ENCODE measurements around the gene CPTP. TPM values are rescaled to one million over a fixed set of nuclear protein-coding genes. Genes with fewer than 3 reads are reported as not detected.

CPTP gene
- total and polyA plus RNA-seq, 2 of the 13 experiments (the other 11 are each of a cell fraction or from before 2014, with no cell fraction given) = 5.5 to 9.3 TPM

DNA sequence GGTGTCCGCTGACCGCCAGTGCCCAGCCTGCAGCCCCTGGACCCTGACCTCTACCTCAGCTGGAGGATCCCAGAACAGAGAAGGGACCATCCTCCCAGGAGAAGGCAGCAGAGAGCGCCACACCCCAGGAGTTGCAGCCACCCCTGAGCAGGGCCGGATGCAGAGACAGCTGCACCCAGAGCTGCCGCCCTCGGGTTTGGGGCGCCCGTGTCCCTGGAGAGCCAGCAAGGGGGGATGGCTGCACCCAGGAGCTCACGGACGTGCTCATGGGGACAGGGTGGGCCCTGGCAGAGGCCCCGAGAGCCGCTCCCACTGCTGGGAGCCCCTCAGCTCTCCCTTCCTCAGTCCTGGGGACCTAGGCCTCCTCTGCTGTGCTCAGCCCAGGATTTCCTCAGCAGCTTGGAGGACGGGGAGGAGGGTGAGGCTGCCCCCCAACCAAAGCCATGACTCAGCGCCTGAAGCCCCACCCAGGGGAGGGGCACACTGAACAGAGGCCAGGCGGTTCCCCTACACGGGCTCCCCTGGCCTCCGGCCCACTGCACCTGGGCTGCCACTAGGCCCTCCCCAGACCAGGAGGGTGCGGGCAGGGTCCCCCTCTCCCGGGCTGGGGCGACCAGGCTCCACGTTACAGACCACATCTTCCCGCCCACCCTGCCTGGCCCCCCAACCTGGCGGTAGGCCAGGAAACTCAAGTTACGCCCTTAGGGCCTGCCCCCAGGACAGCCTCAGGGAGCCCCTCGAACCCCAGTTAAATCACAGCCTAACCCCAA, 19.1 kb upstream of the CPTP start (continued):
- TF ChIP-seq SIN3B (IDR thresholded peaks at IDR 0.05; ENCODE audit: low read length) (no peak), ZNF773 (CRISPR knock-in tag; IDR thresholded peaks at IDR 0.05; ENCODE audit: borderline replicate concordance) (no peak), ZNF382 (CRISPR knock-in tag; IDR thresholded peaks at IDR 0.05; ENCODE audit: borderline replicate concordance) (no peak), KLF15 (CRISPR knock-in tag; IDR thresholded peaks at IDR 0.05; ENCODE audit: borderline replicate concordance) (no peak), ZNF564 (CRISPR knock-in tag; IDR thresholded peaks at IDR 0.05) (no peak; the same call in 1 of the 2 replicates), BRCA1 (CRISPR knock-in tag; IDR thresholded peaks at IDR 0.05) (no peak; the same call in 1 of the 2 replicates), DMAP1 (CRISPR knock-in tag; IDR thresholded peaks at IDR 0.05) (0 out of 2 replicates have a peak, but pooled peaks have one; percentile 14), SMAD1 (CRISPR knock-in tag; IDR thresholded peaks at IDR 0.05; ENCODE audit: borderline replicate concordance, low read depth) (no peak), ZNF234 (CRISPR knock-in tag; conservative IDR thresholded peaks at IDR 0.05) (no peak), PLRG1 (conservative IDR thresholded peaks at IDR 0.05) (no peak), ZNF460 (CRISPR knock-in tag; IDR thresholded peaks at IDR 0.05; ENCODE audit: borderline replicate concordance) (no peak), ZNF674 (CRISPR knock-in tag; IDR thresholded peaks at IDR 0.05; ENCODE audit: low read depth) (no peak), PHF5A (CRISPR knock-in tag; IDR thresholded peaks at IDR 0.05; ENCODE audit: low read depth, unreplicated experiment) (no peak)
- TF ChIP-seq, protein P1, sequence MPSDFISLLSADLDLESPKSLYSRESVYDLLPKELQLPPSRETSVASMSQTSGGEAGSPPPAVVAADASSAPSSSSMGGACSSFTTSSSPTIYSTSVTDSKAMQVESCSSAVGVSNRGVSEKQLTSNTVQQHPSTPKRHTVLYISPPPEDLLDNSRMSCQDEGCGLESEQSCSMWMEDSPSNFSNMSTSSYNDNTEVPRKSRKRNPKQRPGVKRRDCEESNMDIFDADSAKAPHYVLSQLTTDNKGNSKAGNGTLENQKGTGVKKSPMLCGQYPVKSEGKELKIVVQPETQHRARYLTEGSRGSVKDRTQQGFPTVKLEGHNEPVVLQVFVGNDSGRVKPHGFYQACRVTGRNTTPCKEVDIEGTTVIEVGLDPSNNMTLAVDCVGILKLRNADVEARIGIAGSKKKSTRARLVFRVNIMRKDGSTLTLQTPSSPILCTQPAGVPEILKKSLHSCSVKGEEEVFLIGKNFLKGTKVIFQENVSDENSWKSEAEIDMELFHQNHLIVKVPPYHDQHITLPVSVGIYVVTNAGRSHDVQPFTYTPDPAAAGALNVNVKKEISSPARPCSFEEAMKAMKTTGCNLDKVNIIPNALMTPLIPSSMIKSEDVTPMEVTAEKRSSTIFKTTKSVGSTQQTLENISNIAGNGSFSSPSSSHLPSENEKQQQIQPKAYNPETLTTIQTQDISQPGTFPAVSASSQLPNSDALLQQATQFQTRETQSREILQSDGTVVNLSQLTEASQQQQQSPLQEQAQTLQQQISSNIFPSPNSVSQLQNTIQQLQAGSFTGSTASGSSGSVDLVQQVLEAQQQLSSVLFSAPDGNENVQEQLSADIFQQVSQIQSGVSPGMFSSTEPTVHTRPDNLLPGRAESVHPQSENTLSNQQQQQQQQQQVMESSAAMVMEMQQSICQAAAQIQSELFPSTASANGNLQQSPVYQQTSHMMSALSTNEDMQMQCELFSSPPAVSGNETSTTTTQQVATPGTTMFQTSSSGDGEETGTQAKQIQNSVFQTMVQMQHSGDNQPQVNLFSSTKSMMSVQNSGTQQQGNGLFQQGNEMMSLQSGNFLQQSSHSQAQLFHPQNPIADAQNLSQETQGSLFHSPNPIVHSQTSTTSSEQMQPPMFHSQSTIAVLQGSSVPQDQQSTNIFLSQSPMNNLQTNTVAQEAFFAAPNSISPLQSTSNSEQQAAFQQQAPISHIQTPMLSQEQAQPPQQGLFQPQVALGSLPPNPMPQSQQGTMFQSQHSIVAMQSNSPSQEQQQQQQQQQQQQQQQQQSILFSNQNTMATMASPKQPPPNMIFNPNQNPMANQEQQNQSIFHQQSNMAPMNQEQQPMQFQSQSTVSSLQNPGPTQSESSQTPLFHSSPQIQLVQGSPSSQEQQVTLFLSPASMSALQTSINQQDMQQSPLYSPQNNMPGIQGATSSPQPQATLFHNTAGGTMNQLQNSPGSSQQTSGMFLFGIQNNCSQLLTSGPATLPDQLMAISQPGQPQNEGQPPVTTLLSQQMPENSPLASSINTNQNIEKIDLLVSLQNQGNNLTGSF (CRISPR knock-in tag; IDR thresholded peaks at IDR 0.05) = no peak
- TF ChIP-seq, protein P2, sequence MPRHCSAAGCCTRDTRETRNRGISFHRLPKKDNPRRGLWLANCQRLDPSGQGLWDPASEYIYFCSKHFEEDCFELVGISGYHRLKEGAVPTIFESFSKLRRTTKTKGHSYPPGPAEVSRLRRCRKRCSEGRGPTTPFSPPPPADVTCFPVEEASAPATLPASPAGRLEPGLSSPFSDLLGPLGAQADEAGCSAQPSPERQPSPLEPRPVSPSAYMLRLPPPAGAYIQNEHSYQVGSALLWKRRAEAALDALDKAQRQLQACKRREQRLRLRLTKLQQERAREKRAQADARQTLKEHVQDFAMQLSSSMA (CRISPR knock-in tag; IDR thresholded peaks at IDR 0.05) = no peak
- TF ChIP-seq, protein P3, sequence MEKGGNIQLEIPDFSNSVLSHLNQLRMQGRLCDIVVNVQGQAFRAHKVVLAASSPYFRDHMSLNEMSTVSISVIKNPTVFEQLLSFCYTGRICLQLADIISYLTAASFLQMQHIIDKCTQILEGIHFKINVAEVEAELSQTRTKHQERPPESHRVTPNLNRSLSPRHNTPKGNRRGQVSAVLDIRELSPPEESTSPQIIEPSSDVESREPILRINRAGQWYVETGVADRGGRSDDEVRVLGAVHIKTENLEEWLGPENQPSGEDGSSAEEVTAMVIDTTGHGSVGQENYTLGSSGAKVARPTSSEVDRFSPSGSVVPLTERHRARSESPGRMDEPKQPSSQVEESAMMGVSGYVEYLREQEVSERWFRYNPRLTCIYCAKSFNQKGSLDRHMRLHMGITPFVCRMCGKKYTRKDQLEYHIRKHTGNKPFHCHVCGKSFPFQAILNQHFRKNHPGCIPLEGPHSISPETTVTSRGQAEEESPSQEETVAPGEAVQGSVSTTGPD (CRISPR knock-in tag; IDR thresholded peaks at IDR 0.05) = no peak
- TF ChIP-seq, protein P4, sequence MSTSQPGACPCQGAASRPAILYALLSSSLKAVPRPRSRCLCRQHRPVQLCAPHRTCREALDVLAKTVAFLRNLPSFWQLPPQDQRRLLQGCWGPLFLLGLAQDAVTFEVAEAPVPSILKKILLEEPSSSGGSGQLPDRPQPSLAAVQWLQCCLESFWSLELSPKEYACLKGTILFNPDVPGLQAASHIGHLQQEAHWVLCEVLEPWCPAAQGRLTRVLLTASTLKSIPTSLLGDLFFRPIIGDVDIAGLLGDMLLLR (CRISPR knock-in tag; IDR thresholded peaks at IDR 0.05) = no peak
- TF ChIP-seq, protein P5, sequence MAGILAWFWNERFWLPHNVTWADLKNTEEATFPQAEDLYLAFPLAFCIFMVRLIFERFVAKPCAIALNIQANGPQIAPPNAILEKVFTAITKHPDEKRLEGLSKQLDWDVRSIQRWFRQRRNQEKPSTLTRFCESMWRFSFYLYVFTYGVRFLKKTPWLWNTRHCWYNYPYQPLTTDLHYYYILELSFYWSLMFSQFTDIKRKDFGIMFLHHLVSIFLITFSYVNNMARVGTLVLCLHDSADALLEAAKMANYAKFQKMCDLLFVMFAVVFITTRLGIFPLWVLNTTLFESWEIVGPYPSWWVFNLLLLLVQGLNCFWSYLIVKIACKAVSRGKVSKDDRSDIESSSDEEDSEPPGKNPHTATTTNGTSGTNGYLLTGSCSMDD (CRISPR knock-in tag; IDR thresholded peaks at IDR 0.05) = no peak
- TF ChIP-seq, protein P6, sequence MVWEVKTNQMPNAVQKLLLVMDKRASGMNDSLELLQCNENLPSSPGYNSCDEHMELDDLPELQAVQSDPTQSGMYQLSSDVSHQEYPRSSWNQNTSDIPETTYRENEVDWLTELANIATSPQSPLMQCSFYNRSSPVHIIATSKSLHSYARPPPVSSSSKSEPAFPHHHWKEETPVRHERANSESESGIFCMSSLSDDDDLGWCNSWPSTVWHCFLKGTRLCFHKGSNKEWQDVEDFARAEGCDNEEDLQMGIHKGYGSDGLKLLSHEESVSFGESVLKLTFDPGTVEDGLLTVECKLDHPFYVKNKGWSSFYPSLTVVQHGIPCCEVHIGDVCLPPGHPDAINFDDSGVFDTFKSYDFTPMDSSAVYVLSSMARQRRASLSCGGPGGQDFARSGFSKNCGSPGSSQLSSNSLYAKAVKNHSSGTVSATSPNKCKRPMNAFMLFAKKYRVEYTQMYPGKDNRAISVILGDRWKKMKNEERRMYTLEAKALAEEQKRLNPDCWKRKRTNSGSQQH (CRISPR knock-in tag; IDR thresholded peaks at IDR 0.05; ENCODE audit: low read depth) = no peak
